Measurements from ENCODE around the gene L3MBTL2. TPM values are rescaled to one million over a fixed set of nuclear protein-coding genes. Genes with fewer than 3 reads are reported as not detected.

Gene L3MBTL2
- total and polyA plus RNA-seq, 10 of the 15 experiments (the other 5 are each of a cell fraction or from before 2014, with no cell fraction given), result 13.2 to 37.6 (median 28.2) TPM

DNA sequence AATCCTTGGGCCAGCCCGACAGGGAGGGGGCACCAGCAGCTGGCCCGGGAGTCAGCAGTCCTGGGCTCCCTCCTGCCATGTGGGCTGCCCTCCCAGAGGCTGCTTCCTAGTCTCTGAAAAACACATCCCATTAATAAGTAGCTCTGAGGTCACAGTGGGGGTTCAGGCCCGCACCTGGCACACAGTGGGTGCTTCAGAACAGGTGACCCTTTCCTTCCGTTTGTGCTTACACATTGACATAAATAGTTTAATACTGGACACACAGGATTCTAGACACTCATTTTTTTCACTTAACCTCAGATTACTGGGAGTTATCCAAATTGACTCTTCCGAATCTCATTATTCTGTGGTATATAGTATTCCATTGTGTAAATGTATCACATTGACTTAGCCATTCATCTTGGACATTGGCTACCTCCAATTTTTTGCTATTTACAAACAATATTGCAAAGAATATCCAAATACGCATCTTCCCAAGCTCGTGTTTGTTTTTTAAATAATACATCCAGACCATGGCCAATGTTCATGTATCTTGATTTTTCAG, 36.1 kb downstream of the L3MBTL2 start:
- BruUV-seq (replicated peaks), result no TSS peak
- FAIRE-seq, result no peak
- ChIA-PET CTCF (interaction anchor here (0.6 kb wide), 1 partner anchor 318 kb away, joined by 3 read pairs; no protein-coding TSS in a partner anchor), POLR2A (interaction anchor here (0.6 kb wide), 1 partner anchor 318 kb away, joined by 3 read pairs; no protein-coding TSS in a partner anchor), RAD21 (ENCODE audit: unreplicated experiment) (no interaction called here), SMC1A (ENCODE audit: uncharacterized antibody, unreplicated experiment) (interaction anchor here (1.1 kb wide), 1 partner anchor 15 kb away, joined by 3 read pairs; no protein-coding TSS in a partner anchor)
- TF ChIP-seq POU2F2 (IDR thresholded peaks at IDR 0.05; ENCODE audit: borderline replicate concordance, low read depth, low read length) (no peak), RUNX3 (IDR thresholded peaks at IDR 0.05; ENCODE audit: low read length) (no peak), CHD4 (IDR thresholded peaks at IDR 0.05) (no peak), KLF5 (IDR thresholded peaks at IDR 0.05; ENCODE audit: partially characterized antibody) (no peak), ZBED1 (IDR thresholded peaks at IDR 0.05; ENCODE audit: borderline replicate concordance) (no peak), STAT1 (conservative IDR thresholded peaks at IDR 0.05) (no peak), CEBPB (IDR thresholded peaks at IDR 0.05; ENCODE audit: borderline replicate concordance in 1 of 2, low read depth in 2 of 2, low read length in 2 of 2) (no peak), BMI1 (IDR thresholded peaks at IDR 0.05; ENCODE audit: borderline replicate concordance) (no peak), NFYB (IDR thresholded peaks at IDR 0.05; ENCODE audit: insufficient read depth, low read depth, low read length) (no peak), EP300 (IDR thresholded peaks at IDR 0.05; ENCODE audit: borderline replicate concordance in 1 of 2, control insufficient read depth in 1 of 2, low read depth in 2 of 2, low read length in 2 of 2) (no peak), ETV6 (conservative IDR thresholded peaks at IDR 0.05 in 1 of 2, IDR thresholded peaks at IDR 0.05 in 1 of 2; ENCODE audit: borderline replicate concordance in 1 of 2, low read depth in 1 of 2) (no peak), ZNF207 (IDR thresholded peaks at IDR 0.05; ENCODE audit: borderline replicate concordance) (no peak), MYB (IDR thresholded peaks at IDR 0.05; ENCODE audit: borderline replicate concordance, low read depth, low read length) (no peak), KDM1A (IDR thresholded peaks at IDR 0.05; ENCODE audit: borderline replicate concordance) (no peak), ZNF217 (IDR thresholded peaks at IDR 0.05) (no peak), RFX5 (IDR thresholded peaks at IDR 0.05; ENCODE audit: low read depth, low read length) (no peak), MEF2B (IDR thresholded peaks at IDR 0.05; ENCODE audit: partially characterized antibody, poor library complexity, severe bottlenecking) (no peak)
- TF ChIP-seq, protein P1, sequence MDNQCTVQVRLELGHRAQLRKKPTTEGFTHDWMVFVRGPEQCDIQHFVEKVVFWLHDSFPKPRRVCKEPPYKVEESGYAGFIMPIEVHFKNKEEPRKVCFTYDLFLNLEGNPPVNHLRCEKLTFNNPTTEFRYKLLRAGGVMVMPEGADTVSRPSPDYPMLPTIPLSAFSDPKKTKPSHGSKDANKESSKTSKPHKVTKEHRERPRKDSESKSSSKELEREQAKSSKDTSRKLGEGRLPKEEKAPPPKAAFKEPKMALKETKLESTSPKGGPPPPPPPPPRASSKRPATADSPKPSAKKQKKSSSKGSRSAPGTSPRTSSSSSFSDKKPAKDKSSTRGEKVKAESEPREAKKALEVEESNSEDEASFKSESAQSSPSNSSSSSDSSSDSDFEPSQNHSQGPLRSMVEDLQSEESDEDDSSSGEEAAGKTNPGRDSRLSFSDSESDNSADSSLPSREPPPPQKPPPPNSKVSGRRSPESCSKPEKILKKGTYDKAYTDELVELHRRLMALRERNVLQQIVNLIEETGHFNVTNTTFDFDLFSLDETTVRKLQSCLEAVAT (IDR thresholded peaks at IDR 0.05), result no peak
- TF ChIP-seq, protein P2, sequence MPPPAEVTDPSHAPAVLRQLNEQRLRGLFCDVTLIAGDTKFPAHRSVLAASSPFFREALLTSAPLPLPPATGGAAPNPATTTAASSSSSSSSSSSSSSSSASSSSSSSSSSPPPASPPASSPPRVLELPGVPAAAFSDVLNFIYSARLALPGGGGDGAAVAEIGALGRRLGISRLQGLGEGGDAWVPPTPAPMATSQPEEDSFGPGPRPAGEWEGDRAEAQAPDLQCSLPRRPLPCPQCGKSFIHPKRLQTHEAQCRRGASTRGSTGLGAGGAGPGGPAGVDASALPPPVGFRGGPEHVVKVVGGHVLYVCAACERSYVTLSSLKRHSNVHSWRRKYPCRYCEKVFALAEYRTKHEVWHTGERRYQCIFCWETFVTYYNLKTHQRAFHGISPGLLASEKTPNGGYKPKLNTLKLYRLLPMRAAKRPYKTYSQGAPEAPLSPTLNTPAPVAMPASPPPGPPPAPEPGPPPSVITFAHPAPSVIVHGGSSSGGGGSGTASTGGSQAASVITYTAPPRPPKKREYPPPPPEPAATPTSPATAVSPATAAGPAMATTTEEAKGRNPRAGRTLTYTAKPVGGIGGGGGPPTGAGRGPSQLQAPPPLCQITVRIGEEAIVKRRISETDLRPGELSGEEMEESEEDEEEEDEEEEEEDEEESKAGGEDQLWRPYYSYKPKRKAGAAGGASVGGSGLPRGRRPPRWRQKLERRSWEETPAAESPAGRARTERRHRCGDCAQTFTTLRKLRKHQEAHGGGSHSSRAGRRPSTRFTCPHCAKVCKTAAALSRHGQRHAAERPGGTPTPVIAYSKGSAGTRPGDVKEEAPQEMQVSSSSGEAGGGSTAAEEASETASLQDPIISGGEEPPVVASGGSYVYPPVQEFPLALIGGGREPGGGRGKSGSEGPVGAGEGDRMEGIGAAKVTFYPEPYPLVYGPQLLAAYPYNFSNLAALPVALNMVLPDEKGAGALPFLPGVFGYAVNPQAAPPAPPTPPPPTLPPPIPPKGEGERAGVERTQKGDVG (CRISPR knock-in tag; IDR thresholded peaks at IDR 0.05), result no peak
- TF ChIP-seq, protein P3, sequence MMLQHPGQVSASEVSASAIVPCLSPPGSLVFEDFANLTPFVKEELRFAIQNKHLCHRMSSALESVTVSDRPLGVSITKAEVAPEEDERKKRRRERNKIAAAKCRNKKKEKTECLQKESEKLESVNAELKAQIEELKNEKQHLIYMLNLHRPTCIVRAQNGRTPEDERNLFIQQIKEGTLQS (IDR thresholded peaks at IDR 0.05; ENCODE audit: borderline replicate concordance, extremely low read depth, low read depth, low read length), result no peak
- 82% methylated on average over 7 of the region's 7 CpGs for WGBS (ENCODE audit: insufficient coverage, insufficient replicate concordance, low lambda C conversion rate, missing lambda C conversion rate)
- peaks cover 0 to 9% of the 10 kb centered on the region in 2 experiments; a peak in 2 of 4 replicates for H3K36me3 ChIP-seq (ENCODE audit: control insufficient read depth in 2 of 2, insufficient read depth in 2 of 2, low read length in 1 of 2)
- no peak for DNase-seq (ENCODE audit: low read depth, low spot score)
- H2AFZ ChIP-seq (ENCODE audit: control insufficient read depth, low read depth, low read length), result no peak overlapping the region
- peaks cover 3% of the 10 kb centered on the region; the same call in 1 of the 2 replicates for H3K4me1 ChIP-seq (ENCODE audit: control insufficient read depth, insufficient read depth, low read length)
- H3K4me3 ChIP-seq, result no peak overlapping the region
- no peaks in the 10 kb centered on the region; a peak in 1 of 4 replicates for H3K27me3 ChIP-seq (replicated peaks in 1 of 2; ENCODE audit: control insufficient read depth in 2 of 2, insufficient read depth in 2 of 2, low read length in 1 of 2)
- no peak overlapping the region for H3K4me2 ChIP-seq (ENCODE audit: control insufficient read depth, insufficient read depth)
- H4K20me1 ChIP-seq (ENCODE audit: control insufficient read depth, insufficient read depth), result no peaks in the 10 kb centered on the region
- no peaks in the 10 kb centered on the region for H3K79me2 ChIP-seq (ENCODE audit: control insufficient read depth, insufficient read depth, low read length)
- no peak for ATAC-seq
- no peak overlapping the region for H3K9ac ChIP-seq (ENCODE audit: control insufficient read depth, insufficient read depth, low read length)
- intact Hi-C loops (cut with micrococcal nuclease; ENCODE audit: unreplicated experiment) (no loop called here), in situ Hi-C loops (cut with MboI) (no loop called here)
- no peak overlapping the region for H3K27ac ChIP-seq (ENCODE audit: control insufficient read depth, insufficient read depth)
- H3K9me3 ChIP-seq (replicated peaks; ENCODE audit: control insufficient read depth, insufficient read depth, low read length), result no peaks in the 10 kb centered on the region

All from GM12878 (cell line).